ENCODE data around the gene MAP2K7. TPM values are rescaled to one million over a fixed set of nuclear protein-coding genes. Genes with fewer than 3 reads are reported as not detected.

Gene MAP2K7
- total RNA-seq, 1 donor = 14.8 TPM

DNA sequence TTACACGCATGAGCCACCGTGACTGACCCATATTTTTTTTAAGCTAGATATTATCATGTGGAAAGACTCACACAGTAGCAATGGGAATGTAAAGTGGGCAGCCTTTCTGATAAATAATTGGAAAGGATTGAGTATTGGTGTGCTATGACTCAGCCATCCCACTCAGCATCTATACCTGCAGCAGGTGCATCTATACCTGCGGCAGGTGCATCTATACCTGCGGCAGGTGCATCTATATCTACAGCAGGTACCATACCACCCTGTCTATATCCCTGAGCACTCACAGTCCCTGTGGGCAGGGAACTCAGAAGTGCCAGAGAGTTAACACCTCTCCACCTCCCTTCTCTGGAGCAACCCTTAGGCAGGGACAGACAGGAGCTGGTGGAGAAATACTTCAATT lies 20.6 kb upstream of the MAP2K7 start:
- no peaks in the 10 kb centered on the region for H4K20me1 ChIP-seq (ENCODE audit: insufficient read depth, low read length)

GRCh38 chr19:7883796-7884570 lies 19.7 kb upstream of the MAP2K7 start:
- Histone ChIP-seq H4K20me1 (ENCODE audit: insufficient read depth, low read length) (no peaks in the 10 kb centered on the region), H3K36me3 (ENCODE audit: insufficient read depth, low read length) (no peaks in the 10 kb centered on the region), H3K27me3 (ENCODE audit: insufficient read depth, low read length) (no peaks in the 10 kb centered on the region), H3K4me3 (ENCODE audit: insufficient read depth, low read length) (no peak overlapping the region), H2AFZ (ENCODE audit: low read length) (no peak overlapping the region), H3K9me3 (ENCODE audit: low read depth, low read length) (no peaks in the 10 kb centered on the region), H3K79me2 (ENCODE audit: insufficient read depth, low read length) (peaks cover 5% of the 10 kb centered on the region), H3K4me1 (ENCODE audit: insufficient read depth, low read length) (peaks cover 3% of the 10 kb centered on the region), H3K27ac (ENCODE audit: low read depth, low read length) (no peak overlapping the region), H3K4me2 (ENCODE audit: insufficient read depth, low read length) (no peak overlapping the region)
- TF ChIP-seq CTCF (IDR thresholded peaks at IDR 0.05; ENCODE audit: extremely low read depth, low read depth, low read length) = no peak
- DNase-seq (ENCODE audit: insufficient read length, low spot score, missing footprints) = peak; percentile 14

More for the DNA sequence above, 20.6 kb upstream of the MAP2K7 start:
- H3K36me3 ChIP-seq (ENCODE audit: insufficient read depth, low read length) = no peaks in the 10 kb centered on the region
- no peak for TF ChIP-seq CTCF (IDR thresholded peaks at IDR 0.05; ENCODE audit: extremely low read depth, low read depth, low read length)
- H3K27me3 ChIP-seq (ENCODE audit: insufficient read depth, low read length) = no peaks in the 10 kb centered on the region
- DNase-seq (ENCODE audit: insufficient read length, low spot score, missing footprints) = peak; percentile 19
- no peak overlapping the region for H3K4me2 ChIP-seq (ENCODE audit: insufficient read depth, low read length)
- H3K27ac ChIP-seq (ENCODE audit: low read depth, low read length) = no peak overlapping the region
- no peaks in the 10 kb centered on the region for H3K9me3 ChIP-seq (ENCODE audit: low read depth, low read length)
- no peak overlapping the region for H3K4me3 ChIP-seq (ENCODE audit: insufficient read depth, low read length)
- H3K4me1 ChIP-seq (ENCODE audit: insufficient read depth, low read length) = no peaks in the 10 kb centered on the region
- no peak overlapping the region for H2AFZ ChIP-seq (ENCODE audit: low read length)
- H3K79me2 ChIP-seq (ENCODE audit: insufficient read depth, low read length) = no peaks in the 10 kb centered on the region

GRCh38 chr19:7885818-7886217 lies 17.9 kb upstream of the MAP2K7 start:
- peaks cover 4% of the 10 kb centered on the region for H3K4me1 ChIP-seq (ENCODE audit: insufficient read depth, low read length)

More at GRCh38 chr19:7885818-7886217, 17.9 kb upstream of the MAP2K7 start:
- no peak overlapping the region for H3K4me2 ChIP-seq (ENCODE audit: insufficient read depth, low read length)
- peaks cover 11% of the 10 kb centered on the region for H3K79me2 ChIP-seq (ENCODE audit: insufficient read depth, low read length)
- no peak overlapping the region for H3K27ac ChIP-seq (ENCODE audit: low read depth, low read length)
- peak; percentile 25 for DNase-seq (ENCODE audit: insufficient read length, low spot score, missing footprints)
- no peaks in the 10 kb centered on the region for H3K9me3 ChIP-seq (ENCODE audit: low read depth, low read length)
- H4K20me1 ChIP-seq (ENCODE audit: insufficient read depth, low read length) = no peaks in the 10 kb centered on the region
- H3K36me3 ChIP-seq (ENCODE audit: insufficient read depth, low read length) = no peaks in the 10 kb centered on the region
- no peak overlapping the region for H3K4me3 ChIP-seq (ENCODE audit: insufficient read depth, low read length)
- TF ChIP-seq CTCF (IDR thresholded peaks at IDR 0.05; ENCODE audit: extremely low read depth, low read depth, low read length) = no peak
- H3K27me3 ChIP-seq (ENCODE audit: insufficient read depth, low read length) = no peaks in the 10 kb centered on the region
- H2AFZ ChIP-seq (ENCODE audit: low read length) = no peak overlapping the region

Measured in osteoblast (primary cell).